MCF 10A (cell line): ENCODE measurements around the gene COPA. TPM values are rescaled to one million over a fixed set of nuclear protein-coding genes. Genes with fewer than 3 reads are reported as not detected.

ENCODE experiments used
- BruUV-seq: library from RNA; stranded (reverse); fragments of 400-500 nt; replicated peaks from 2 replicates; lab custom pipeline; 2021; lab: Mats Ljungman, UMichigan
- CTCF ChIA-PET: fragments of 300-600 bp; sonication (Branson Sonifier 250); formaldehyde crosslinking; extraction: SDS; loops from one replicate; lab custom pipeline; 2021; ENCODE audit warnings: antibody characterized with exemption, inconsistent platforms; lab: Yijun Ruan, JAX
- POLR2A ChIA-PET: fragments of 300-600, 350-650 bp; sonication (Branson Sonifier 250); formaldehyde crosslinking; extraction: SDS; loops from one replicate; lab custom pipeline; 2020; ENCODE audit warnings: antibody characterized with exemption, inconsistent platforms; lab: Yijun Ruan, JAX
- DNase-seq: peaks from one replicate; pipeline ENCODE4 v3.0.0-alpha.2; 2018; ENCODE audit not compliant: unreplicated experiment
- H3K27ac Mint-ChIP-seq: one replicate; pipeline ENCODE4 v1.8.0; 2022; ENCODE audit warnings: mild to moderate bottlenecking, low read depth, mixed read lengths; ENCODE audit not compliant: unreplicated experiment
- H3K27me3 Mint-ChIP-seq: one replicate; pipeline ENCODE4 v1.8.0; 2022; ENCODE audit warnings: mixed read lengths; ENCODE audit not compliant: insufficient read depth, unreplicated experiment
- H3K36me3 Mint-ChIP-seq: one replicate; pipeline ENCODE4 v1.8.0; 2022; ENCODE audit warnings: mild to moderate bottlenecking, moderate library complexity, mixed read lengths; ENCODE audit not compliant: insufficient read depth, unreplicated experiment
- H3K4me1 Mint-ChIP-seq: one replicate; pipeline ENCODE4 v1.8.0; 2022; ENCODE audit warnings: mixed read lengths; ENCODE audit not compliant: insufficient read depth, unreplicated experiment
- H3K4me3 Mint-ChIP-seq: one replicate; pipeline ENCODE4 v1.8.0; 2022; ENCODE audit warnings: mild to moderate bottlenecking, moderate library complexity, mixed read lengths; ENCODE audit not compliant: unreplicated experiment
- H3K9me3 Mint-ChIP-seq: one replicate; pipeline ENCODE4 v1.8.0; 2022; ENCODE audit warnings: mixed read lengths; ENCODE audit not compliant: unreplicated experiment
- intact Hi-C: fragments of 100-400 bp; cut with micrococcal nuclease; formaldehyde crosslinking; loops from 2 replicates; pipeline ENCODE4 v1.14.1; 2022
- total RNA-seq: library from RNA; stranded (reverse); gene quantifications from 2 replicates; pipeline ENCODE4 v1.2.3, GENCODE V29; 2022
- TF ChIP-seq, protein P1 (sequence below): fragments of 200-600 bp; IDR thresholded peaks from one replicate; pipeline ENCODE4 v1.8.0; 2022; ENCODE audit warnings: antibody characterized with exemption, mild to moderate bottlenecking; ENCODE audit not compliant: unreplicated experiment

COPA gene
- total RNA-seq, 1 experiment from 2014 or later: 273 TPM

- DNase-seq: no peak
- H3K27me3 Mint-ChIP-seq: no peaks in the 10 kb centered on the region
- TF ChIP-seq, protein P1, sequence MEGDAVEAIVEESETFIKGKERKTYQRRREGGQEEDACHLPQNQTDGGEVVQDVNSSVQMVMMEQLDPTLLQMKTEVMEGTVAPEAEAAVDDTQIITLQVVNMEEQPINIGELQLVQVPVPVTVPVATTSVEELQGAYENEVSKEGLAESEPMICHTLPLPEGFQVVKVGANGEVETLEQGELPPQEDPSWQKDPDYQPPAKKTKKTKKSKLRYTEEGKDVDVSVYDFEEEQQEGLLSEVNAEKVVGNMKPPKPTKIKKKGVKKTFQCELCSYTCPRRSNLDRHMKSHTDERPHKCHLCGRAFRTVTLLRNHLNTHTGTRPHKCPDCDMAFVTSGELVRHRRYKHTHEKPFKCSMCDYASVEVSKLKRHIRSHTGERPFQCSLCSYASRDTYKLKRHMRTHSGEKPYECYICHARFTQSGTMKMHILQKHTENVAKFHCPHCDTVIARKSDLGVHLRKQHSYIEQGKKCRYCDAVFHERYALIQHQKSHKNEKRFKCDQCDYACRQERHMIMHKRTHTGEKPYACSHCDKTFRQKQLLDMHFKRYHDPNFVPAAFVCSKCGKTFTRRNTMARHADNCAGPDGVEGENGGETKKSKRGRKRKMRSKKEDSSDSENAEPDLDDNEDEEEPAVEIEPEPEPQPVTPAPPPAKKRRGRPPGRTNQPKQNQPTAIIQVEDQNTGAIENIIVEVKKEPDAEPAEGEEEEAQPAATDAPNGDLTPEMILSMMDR: no peak
- ChIA-PET CTCF (interaction anchor here (0.5 to 4.5 kb wide), 14 partner anchors 8 to 675 kb away, joined by 3 to 40 read pairs (median 4); partner anchors contain the start of gene NCSTN), POLR2A (interaction anchor here (0.6 to 3.2 kb wide), 4 partner anchors 11 to 662 kb away, joined by 3 to 13 read pairs (median 4); partner anchors contain the start of genes COPA, NCSTN and PEX19)
- H3K4me3 Mint-ChIP-seq: no peak overlapping the region
- H3K27ac Mint-ChIP-seq: no peak overlapping the region
- no TSS peak for BruUV-seq
- intact Hi-C loops: no loop called here
- no peaks in the 10 kb centered on the region for H3K4me1 Mint-ChIP-seq
- H3K36me3 Mint-ChIP-seq: peaks cover 95% of the 10 kb centered on the region
- no peaks in the 10 kb centered on the region for H3K9me3 Mint-ChIP-seq
Measured at GRCh38 chr1:160332516-160332915, 10.5 kb downstream of the COPA start.

DNA sequence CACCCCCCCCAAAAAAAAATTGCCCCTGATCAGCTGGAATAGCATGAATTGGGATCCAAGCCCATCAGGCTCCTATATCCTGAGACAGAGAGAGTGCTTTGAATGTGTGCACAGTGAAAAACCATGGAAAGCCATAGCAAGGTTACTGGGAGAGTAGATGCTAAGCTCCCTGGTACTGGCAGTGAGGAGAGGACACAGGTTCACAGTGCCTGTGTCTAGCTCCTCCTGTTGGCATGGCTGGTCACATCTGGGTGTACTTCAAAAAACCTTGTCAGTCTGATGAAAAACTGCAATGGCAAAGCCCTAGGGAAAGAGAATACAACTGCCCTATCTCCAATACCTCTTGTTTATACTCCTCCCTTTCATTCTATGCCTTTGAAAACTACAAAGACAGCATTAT lies 12.9 kb downstream of the COPA start:
- ChIA-PET CTCF (interaction anchor here (0.6 to 5.4 kb wide), 8 partner anchors 12 to 85 kb away, joined by 3 to 46 read pairs (median 3); no protein-coding TSS in a partner anchor), POLR2A (interaction anchor here (0.7 to 1.5 kb wide), 2 partner anchors 12 to 67 kb away, joined by 4 read pairs; partner anchors contain the start of gene DCAF8)
- DNase-seq: no peak
- BruUV-seq: no TSS peak
- Mint-ChIP-seq H3K27me3 (no peaks in the 10 kb centered on the region), H3K9me3 (no peaks in the 10 kb centered on the region), H3K36me3 (peaks cover 95% of the 10 kb centered on the region), H3K4me1 (no peaks in the 10 kb centered on the region), H3K4me3 (no peak overlapping the region), H3K27ac (no peak overlapping the region)
- intact Hi-C loops: no loop called here
- TF ChIP-seq, protein P1: no peak

- Mint-ChIP-seq H3K27me3 (no peaks in the 10 kb centered on the region), H3K9me3 (no peaks in the 10 kb centered on the region), H3K27ac (no peak overlapping the region), H3K4me1 (no peaks in the 10 kb centered on the region), H3K4me3 (no peak overlapping the region), H3K36me3 (peaks cover 96% of the 10 kb centered on the region)
- TF ChIP-seq, protein P1: no peak
- DNase-seq: no peak
- POLR2A ChIA-PET: interaction anchor here (0.8 to 1.3 kb wide), 4 partner anchors 11 to 22 kb away, joined by 3 to 4 read pairs (median 4); partner anchors contain the start of genes COPA and NCSTN
- CTCF ChIA-PET: interaction anchor here (0.8 to 5.4 kb wide), 7 partner anchors 12 to 76 kb away, joined by 3 to 46 read pairs (median 4); no protein-coding TSS in a partner anchor
- no TSS peak for BruUV-seq
- intact Hi-C loops: no loop called here
Measured at GRCh38 chr1:160328184-160328583, 14.9 kb downstream of the COPA start.

GRCh38 chr1:160326418-160326817 lies 16.6 kb downstream of the COPA start:
- no peak overlapping the region for H3K27ac Mint-ChIP-seq
- POLR2A ChIA-PET: interaction anchor here (1.0 kb wide), 1 partner anchor 15 kb away, joined by 4 read pairs; no protein-coding TSS in a partner anchor
- H3K4me3 Mint-ChIP-seq: no peak overlapping the region
- DNase-seq: no peak
- intact Hi-C loops: no loop called here
- TF ChIP-seq, protein P1: no peak
- CTCF ChIA-PET: interaction anchor here (0.5 to 5.4 kb wide), 3 partner anchors 10 to 35 kb away, joined by 3 to 46 read pairs (median 5); no protein-coding TSS in a partner anchor
- no TSS peak for BruUV-seq
- H3K27me3 Mint-ChIP-seq: no peaks in the 10 kb centered on the region
- H3K4me1 Mint-ChIP-seq: no peaks in the 10 kb centered on the region
- H3K9me3 Mint-ChIP-seq: no peaks in the 10 kb centered on the region
- peaks cover 94% of the 10 kb centered on the region for H3K36me3 Mint-ChIP-seq
